Measurements from ENCODE around the gene DDX54.

DDX54 gene

DNA sequence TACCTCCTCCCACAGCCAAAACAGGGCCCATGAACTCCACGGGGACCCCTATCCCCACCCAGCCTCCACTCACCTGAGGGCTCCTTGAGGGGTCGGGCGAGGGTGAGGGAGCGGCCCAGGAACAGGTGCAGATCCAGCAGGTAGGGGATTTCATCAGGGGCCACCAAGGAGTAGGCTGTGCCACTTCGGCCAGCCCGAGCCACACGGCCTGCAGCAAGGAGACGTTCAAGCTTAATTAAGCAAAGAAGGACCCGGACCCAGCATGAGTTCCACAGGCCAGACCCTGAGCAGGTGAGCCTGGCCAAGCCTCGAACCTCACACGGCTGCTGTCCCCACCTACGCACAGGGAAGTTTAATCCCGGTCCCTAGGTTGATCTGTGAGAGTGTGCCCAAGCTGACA is 15.6 kb downstream of the DDX54 start:
- Histone ChIP-seq H3K4me2 (ENCODE audit: low read length) (no peak overlapping the region), H3K9ac (ENCODE audit: low read depth, low read length) (no peak overlapping the region), H3K4me1 (ENCODE audit: control insufficient read depth, insufficient read depth, low read length) (no peaks in the 10 kb centered on the region), H3K36me3 (ENCODE audit: insufficient read depth, low read length) (peaks cover 81% of the 10 kb centered on the region), H3K4me3 (ENCODE audit: low read length) (no peak overlapping the region), H3K9me3 (replicated peaks; ENCODE audit: low read length) (no peaks in the 10 kb centered on the region), H3K27me3 (ENCODE audit: control insufficient read depth, insufficient read depth, low read length) (no peaks in the 10 kb centered on the region)

DNA sequence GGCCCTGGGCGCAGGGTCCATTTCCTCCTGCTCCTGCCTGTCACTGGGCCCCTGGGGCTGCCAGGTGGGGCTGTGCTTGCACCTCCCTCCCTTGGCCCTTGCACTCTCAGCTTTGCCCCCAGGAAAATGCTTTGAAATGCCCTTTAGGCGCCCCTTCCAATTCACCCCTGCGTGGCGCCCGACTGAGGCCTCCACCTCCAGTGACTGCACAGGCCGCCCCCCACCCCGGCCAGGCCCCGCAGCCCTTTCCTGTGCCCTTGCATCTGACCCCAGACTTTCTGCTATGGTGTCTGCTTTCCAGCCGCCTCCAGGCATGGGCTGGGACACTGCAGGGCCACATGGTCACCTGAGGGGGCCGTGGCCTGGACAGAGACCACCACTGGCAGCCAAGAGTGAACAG is 17.4 kb downstream of the DDX54 start:
- Histone ChIP-seq H3K4me2 (ENCODE audit: low read length) (no peak overlapping the region), H3K36me3 (ENCODE audit: insufficient read depth, low read length) (peaks cover 74% of the 10 kb centered on the region), H3K9ac (ENCODE audit: low read depth, low read length) (no peak overlapping the region), H3K27me3 (ENCODE audit: control insufficient read depth, insufficient read depth, low read length) (no peaks in the 10 kb centered on the region), H3K9me3 (replicated peaks; ENCODE audit: low read length) (no peaks in the 10 kb centered on the region), H3K4me1 (ENCODE audit: control insufficient read depth, insufficient read depth, low read length) (peaks cover 3% of the 10 kb centered on the region), H3K4me3 (ENCODE audit: low read length) (no peak overlapping the region)

DNA sequence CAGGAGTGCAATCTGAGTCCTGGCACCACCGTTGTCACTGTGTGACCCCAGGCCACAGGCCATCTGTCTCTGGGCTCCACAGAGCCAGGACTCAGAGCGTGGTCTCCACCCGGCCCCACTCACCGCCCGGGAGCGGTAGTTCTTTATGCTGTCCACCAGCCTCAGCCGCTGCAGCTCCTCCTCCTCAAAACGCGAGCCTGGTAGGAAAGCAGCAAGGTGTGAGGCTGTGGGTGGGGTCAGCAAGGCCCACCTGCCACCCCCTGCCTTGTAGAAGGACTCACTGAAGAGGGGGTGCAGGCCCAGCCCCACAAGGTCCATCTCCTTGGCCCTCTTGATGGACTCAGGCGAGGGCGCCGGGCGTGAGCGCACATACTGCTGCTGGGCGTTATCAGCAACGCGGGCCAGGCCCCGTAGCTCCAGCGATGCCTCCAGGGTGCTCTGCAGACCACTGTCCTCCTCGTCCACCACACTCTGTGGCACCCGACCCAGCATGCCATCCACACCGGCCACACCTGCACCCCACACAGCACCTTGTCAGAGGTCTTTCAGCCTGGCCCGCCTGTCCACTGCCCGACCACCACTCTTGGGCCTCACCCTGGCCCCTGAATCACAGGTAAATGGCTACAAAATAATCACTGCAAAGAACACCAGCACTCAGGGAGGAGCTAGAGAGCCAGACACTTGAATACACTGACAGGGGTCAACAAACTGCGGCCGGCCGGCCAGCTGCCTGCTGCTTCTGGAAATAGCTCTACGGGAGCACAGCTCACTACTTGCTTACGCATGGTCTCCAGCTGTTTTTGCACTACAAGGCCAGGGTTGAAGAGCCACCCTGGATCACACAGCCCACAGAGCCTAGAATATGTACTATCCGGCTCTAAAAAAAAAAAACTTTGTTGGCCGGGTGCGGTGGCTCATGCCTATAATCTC is 19.5 kb downstream of the DDX54 start:
- Histone ChIP-seq H3K27me3 (ENCODE audit: control insufficient read depth, insufficient read depth, low read length) (no peaks in the 10 kb centered on the region), H3K9me3 (replicated peaks; ENCODE audit: low read length) (no peaks in the 10 kb centered on the region), H3K4me3 (ENCODE audit: low read length) (no peak overlapping the region), H3K4me2 (ENCODE audit: low read length) (no peak overlapping the region), H3K4me1 (ENCODE audit: control insufficient read depth, insufficient read depth, low read length) (peaks cover 13% of the 10 kb centered on the region), H3K36me3 (ENCODE audit: insufficient read depth, low read length) (peaks cover 58% of the 10 kb centered on the region), H3K9ac (ENCODE audit: low read depth, low read length) (no peak overlapping the region)

DNA sequence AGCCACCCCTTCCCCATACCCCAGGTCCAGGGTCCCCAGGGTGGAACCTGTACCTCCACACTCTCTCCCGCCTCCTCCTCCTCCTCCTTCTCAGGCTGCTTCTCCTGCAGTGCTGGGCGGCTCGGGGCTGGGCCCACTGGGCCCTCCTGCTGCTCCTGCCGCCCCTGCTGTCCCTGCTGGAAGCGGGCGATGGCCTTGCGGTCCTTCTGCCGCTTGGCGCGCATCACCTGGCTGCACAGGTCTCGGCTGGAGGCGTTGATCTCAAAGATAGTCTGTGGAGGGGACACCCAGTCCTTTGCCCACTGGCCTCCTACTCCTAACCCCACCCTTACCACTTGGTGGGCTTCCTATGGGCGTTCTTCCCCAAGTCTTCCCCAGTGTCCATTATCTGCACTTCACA is 21.3 kb downstream of the DDX54 start:
- Histone ChIP-seq H3K4me3 (ENCODE audit: low read length) (no peak overlapping the region), H3K4me1 (ENCODE audit: control insufficient read depth, insufficient read depth, low read length) (peaks cover 13% of the 10 kb centered on the region), H3K9me3 (replicated peaks; ENCODE audit: low read length) (no peaks in the 10 kb centered on the region), H3K36me3 (ENCODE audit: insufficient read depth, low read length) (peaks cover 60% of the 10 kb centered on the region), H3K9ac (ENCODE audit: low read depth, low read length) (no peak overlapping the region), H3K4me2 (ENCODE audit: low read length) (no peak overlapping the region), H3K27me3 (ENCODE audit: control insufficient read depth, insufficient read depth, low read length) (no peaks in the 10 kb centered on the region)

DNA sequence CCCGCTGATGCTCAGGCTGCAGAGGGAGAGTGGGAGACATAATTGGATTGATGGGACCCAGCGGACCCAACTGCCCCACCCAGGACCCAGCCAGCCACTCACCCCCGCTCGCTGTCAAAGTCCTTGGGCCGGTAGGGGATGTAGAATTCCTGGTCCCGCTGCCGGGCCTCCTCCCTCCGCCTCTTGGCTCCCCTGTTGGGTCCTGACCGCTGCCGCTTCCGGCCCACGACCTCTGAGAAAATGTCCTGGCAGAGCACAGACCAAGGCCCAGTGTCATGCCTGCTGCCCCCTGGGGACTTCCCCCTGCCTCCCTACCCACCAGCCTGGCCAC is 22.3 kb downstream of the DDX54 start:
- peaks cover 13% of the 10 kb centered on the region for H3K4me1 ChIP-seq (ENCODE audit: control insufficient read depth, insufficient read depth, low read length)
- H3K4me2 ChIP-seq (ENCODE audit: low read length): no peak overlapping the region
- H3K36me3 ChIP-seq (ENCODE audit: insufficient read depth, low read length): peaks cover 63% of the 10 kb centered on the region
- no peak overlapping the region for H3K4me3 ChIP-seq (ENCODE audit: low read length)
- no peaks in the 10 kb centered on the region for H3K9me3 ChIP-seq (replicated peaks; ENCODE audit: low read length)
- H3K9ac ChIP-seq (ENCODE audit: low read depth, low read length): no peak overlapping the region
- H3K27me3 ChIP-seq (ENCODE audit: control insufficient read depth, insufficient read depth, low read length): no peaks in the 10 kb centered on the region

DNA sequence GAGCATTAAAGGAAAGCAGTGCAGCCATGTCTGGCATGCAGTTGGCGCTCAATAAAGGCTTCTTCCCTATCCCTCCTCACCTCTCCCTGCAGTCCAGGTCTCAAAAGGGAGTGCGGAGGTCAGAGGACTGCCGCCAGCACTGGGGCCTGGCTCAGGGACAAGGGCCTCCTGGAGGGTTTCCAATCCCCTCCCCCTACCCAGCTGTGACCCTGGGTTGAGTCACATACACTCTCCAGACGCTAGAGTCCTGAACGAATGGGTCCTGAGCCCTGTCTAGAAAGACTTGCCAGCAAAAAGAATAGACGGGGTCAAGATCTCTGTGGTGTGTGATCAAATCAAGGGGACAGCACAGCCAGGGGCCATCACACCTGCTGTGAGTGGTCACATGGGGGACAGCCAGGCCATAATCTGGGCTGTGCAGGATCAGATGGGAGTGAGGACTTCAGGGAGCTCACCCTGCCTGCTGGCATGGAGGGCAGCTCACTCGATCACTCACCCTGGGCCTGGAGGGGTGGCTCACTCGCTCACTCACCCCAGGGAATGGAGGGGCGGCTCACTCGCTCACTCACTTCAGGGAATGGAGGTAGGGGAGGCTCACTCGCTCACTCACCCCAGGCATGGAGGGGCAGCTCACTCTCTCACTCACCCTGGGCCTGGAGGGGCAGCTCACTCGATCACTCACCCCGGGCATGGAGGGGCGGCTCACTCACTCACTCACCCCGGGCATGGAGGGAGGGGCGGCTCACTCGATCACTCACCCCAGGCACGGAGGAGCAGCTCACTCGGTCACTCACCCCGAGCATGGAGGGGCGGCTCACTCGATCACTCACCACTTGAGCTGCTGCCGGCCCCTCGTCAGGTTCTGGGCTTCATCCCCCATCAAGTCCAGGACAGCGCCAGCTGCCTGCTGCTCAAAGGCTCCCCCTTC is 22.9 kb downstream of the DDX54 start:
- peaks cover 63% of the 10 kb centered on the region for H3K36me3 ChIP-seq (ENCODE audit: insufficient read depth, low read length)

DNA sequence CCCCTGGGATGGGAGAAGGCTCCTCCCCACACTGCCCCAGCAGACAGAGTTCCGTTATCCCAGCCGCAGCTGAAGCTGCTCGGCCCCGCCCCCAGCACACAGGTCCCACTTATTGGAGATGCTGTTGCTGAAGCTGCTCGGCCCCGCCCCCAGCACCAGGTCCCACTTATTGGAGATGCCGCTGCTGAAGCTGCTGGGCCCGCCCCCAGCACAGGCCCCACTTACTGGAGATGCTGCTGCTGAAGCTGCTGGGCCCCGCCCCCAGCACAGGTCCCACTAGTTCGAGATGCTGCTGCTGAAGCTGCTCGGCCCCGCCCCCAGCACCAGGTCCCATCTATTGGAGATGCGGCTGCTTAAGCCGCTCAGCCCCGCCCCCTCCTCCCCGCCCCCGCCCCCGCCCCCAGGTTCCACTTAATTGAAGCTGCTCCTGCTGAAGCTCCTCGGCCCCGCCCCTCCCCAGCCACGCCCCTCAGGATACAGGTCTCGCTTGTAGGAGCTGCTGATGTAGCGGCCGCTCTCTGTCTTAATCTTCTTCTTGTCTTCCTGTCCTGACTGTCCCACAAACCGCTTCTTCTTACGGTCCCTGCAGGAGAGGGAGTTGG is 23.8 kb downstream of the DDX54 start:
- Histone ChIP-seq H3K27me3 (ENCODE audit: control insufficient read depth, insufficient read depth, low read length) (no peaks in the 10 kb centered on the region), H3K4me3 (ENCODE audit: low read length) (no peak overlapping the region), H3K36me3 (ENCODE audit: insufficient read depth, low read length) (peaks cover 58% of the 10 kb centered on the region)

More for the DNA sequence above, 22.9 kb downstream of the DDX54 start:
- peaks cover 13% of the 10 kb centered on the region for H3K4me1 ChIP-seq (ENCODE audit: control insufficient read depth, insufficient read depth, low read length)
- no peak overlapping the region for H3K4me3 ChIP-seq (ENCODE audit: low read length)
- no peak overlapping the region for H3K9ac ChIP-seq (ENCODE audit: low read depth, low read length)
- no peaks in the 10 kb centered on the region for H3K9me3 ChIP-seq (replicated peaks; ENCODE audit: low read length)
- no peaks in the 10 kb centered on the region for H3K27me3 ChIP-seq (ENCODE audit: control insufficient read depth, insufficient read depth, low read length)
- H3K4me2 ChIP-seq (ENCODE audit: low read length): no peak overlapping the region

DNA sequence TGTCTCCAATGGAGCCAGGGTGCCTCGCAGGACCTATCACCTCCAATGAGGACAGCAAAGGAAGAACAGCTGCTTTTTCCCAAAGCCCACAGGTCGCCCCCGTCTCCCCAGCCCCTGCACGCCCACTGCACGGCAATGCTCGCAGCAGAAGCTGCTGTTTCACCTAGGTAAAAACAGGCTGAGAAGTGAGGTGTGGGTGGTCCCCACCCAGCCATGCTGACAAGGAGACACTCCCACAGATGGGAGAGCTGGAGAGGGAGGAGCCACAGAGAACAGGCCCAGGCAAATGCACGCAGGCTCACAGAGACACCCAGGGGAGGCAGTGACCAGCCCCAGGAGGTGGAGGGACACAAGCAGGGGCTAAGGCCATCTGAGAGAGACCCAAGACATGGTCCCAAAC is 25.3 kb downstream of the DDX54 start:
- H3K27me3 ChIP-seq (ENCODE audit: control insufficient read depth, insufficient read depth, low read length): peaks cover 7% of the 10 kb centered on the region
- peaks cover 13% of the 10 kb centered on the region for H3K4me1 ChIP-seq (ENCODE audit: control insufficient read depth, insufficient read depth, low read length)
- no peak overlapping the region for H3K4me3 ChIP-seq (ENCODE audit: low read length)
- H3K9ac ChIP-seq (ENCODE audit: low read depth, low read length): no peak overlapping the region
- H3K9me3 ChIP-seq (replicated peaks; ENCODE audit: low read length): no peaks in the 10 kb centered on the region
- H3K4me2 ChIP-seq (ENCODE audit: low read length): no peak overlapping the region
- peaks cover 44% of the 10 kb centered on the region for H3K36me3 ChIP-seq (ENCODE audit: insufficient read depth, low read length)

More for the DNA sequence above, 23.8 kb downstream of the DDX54 start:
- Histone ChIP-seq H3K4me1 (ENCODE audit: control insufficient read depth, insufficient read depth, low read length) (peaks cover 13% of the 10 kb centered on the region), H3K9ac (ENCODE audit: low read depth, low read length) (no peak overlapping the region), H3K4me2 (ENCODE audit: low read length) (no peak overlapping the region), H3K9me3 (replicated peaks; ENCODE audit: low read length) (no peaks in the 10 kb centered on the region)

DNA sequence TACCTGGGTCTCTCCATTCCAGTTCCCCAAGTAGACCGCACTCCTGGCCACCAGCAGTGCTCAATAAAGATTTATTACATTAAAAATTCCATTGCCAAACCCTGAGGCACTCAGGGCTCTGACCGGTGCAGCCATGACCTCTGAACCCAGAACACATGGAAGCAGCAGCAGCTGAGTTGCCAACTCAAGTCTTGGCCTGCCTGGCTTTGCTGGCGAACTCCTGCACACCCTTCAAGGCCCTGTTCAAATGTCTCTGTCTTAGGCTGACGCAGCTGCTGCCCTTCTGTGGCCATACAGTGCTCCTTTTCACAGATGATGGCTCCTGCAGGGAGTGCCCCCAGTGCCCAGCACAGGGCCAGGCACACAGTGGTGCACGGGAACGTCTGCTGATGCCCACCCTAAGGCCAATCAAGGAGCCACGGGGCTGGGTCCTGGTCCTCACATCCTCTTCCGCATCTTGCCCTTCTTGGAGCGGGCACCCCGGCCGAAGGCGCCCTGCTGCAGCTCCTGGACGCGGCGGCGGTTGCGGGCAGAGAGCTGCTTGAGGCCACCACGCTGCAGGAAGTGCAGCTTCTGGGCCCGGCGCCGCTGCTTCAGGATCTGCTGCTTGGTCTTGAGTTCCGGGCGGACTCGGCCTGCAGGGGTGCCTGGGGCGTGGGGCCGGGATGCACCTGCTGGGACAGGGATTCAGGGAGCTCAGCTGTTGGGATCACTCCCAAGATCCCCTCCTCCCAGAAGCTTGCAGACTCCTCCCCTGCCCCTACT is 26.7 kb downstream of the DDX54 start:
- Histone ChIP-seq H3K9me3 (replicated peaks; ENCODE audit: low read length) (no peaks in the 10 kb centered on the region), H3K4me1 (ENCODE audit: control insufficient read depth, insufficient read depth, low read length) (peaks cover 19% of the 10 kb centered on the region), H3K36me3 (ENCODE audit: insufficient read depth, low read length) (peaks cover 41% of the 10 kb centered on the region), H3K4me3 (ENCODE audit: low read length) (no peak overlapping the region), H3K9ac (ENCODE audit: low read depth, low read length) (no peak overlapping the region), H3K4me2 (ENCODE audit: low read length) (no peak overlapping the region), H3K27me3 (ENCODE audit: control insufficient read depth, insufficient read depth, low read length) (peaks cover 16% of the 10 kb centered on the region)

DNA sequence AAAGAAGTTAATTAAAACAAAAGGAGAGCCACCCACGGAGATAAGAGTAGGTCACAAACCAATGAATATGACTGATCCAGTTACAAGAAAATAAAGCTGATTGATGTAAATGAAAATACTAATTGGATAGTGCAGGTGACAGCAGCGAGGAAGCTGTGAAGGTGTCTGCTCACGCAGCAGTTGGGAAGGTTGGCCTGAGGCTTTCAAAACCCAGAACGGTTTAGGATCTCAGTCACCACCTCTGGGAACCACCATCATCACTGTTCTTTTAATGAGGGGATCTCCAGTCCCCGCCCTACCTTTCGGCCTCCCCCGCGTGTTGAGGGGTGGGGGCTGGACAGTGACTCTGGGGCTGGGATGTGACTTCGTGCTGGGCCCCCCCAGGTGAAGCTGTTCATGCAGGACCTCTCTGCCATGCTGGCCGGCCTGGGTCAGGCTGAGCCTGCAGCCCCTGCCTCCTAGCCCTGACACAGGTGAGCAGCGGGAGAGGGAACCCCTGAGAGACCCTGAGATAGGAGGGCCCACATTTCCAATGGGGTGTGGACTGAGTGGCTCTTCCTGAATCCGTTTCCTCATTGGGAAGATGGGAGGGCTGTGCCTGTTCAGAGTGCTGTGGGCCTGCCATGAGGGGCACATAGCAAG is 27.9 kb downstream of the DDX54 start:
- Histone ChIP-seq H3K4me3 (ENCODE audit: low read length) (no peak overlapping the region), H3K4me2 (ENCODE audit: low read length) (no peak overlapping the region), H3K4me1 (ENCODE audit: control insufficient read depth, insufficient read depth, low read length) (peaks cover 21% of the 10 kb centered on the region), H3K9ac (ENCODE audit: low read depth, low read length) (no peak overlapping the region), H3K27me3 (ENCODE audit: control insufficient read depth, insufficient read depth, low read length) (peaks cover 25% of the 10 kb centered on the region), H3K36me3 (ENCODE audit: insufficient read depth, low read length) (peaks cover 35% of the 10 kb centered on the region), H3K9me3 (replicated peaks; ENCODE audit: low read length) (no peaks in the 10 kb centered on the region)
